C4-2B (cell line): ENCODE results near the gene DPEP2.
A peak's percentile ranks its signal among the peaks of the same experiment; 100 is the strongest.
"Not testable (repeated sequence)": the region's sequence is repeated elsewhere in the genome, so short reads cannot be mapped to it uniquely, and the experiment has no call there.

Experiments used
- H3K27ac ChIP-seq: fragments of 450-650 bp; 2 replicates; pipeline ENCODE4 v1.5.1; 2017
- CTCF ChIP-seq: fragments of 450-650 bp; conservative IDR thresholded peaks from 2 replicates; pipeline ENCODE4 v1.5.1; 2017; ENCODE audit warnings: mild to moderate bottlenecking
- ZFX ChIP-seq: fragments of 450-650 bp; IDR thresholded peaks from 2 replicates; pipeline ENCODE4 v1.6.1; 2017

The DPEP2 gene

DNA sequence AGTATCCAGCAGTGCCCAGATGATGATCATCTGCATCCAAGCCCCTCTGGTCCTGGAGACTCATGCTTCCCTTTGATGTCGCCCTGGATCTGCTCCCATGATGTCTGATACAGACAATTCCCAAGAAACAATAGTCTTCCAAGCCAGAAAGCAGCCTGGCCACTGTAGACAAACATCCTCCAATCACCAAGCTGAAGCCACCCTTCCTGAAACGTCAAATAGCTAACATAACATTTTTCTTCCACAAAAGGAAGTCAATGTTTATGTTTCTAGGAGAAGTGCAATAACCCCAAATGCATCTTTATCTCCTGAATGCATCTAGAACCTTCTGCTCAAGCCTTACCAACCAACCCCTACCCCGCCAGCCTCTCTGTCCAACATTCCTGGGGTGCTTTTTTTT, 1.2 kb upstream of the DPEP2 start:
- TF ChIP-seq ZFX (no peak), CTCF (no peak)
- no peak overlapping the region for H3K27ac ChIP-seq

DNA sequence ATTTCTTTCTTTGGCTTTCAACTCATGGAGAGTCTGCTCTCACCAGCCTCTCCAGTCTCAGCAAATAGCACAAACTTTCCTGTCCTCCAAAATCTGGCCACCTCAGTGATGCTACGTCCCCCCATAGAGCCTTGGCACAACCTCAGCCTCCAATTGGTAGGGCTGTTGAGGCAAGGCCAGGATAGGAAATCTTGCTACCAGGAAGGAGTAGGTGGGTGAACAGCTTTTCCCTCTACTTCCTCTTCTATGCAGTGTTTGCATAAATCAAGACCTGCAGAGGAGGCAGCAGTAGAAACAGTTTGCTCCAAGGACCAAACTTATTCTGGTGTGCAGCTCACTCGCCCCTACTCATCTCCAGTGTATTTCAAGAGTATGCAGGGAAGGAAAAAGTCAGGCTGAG, 701 bp upstream of the DPEP2 start:
- H3K27ac ChIP-seq = no peak overlapping the region

GRCh38 chr16:67998231-67998778, 979 bp downstream of the DPEP2 start:
- not testable (repeated sequence) for H3K27ac ChIP-seq

More for the DNA sequence above, 701 bp upstream of the DPEP2 start:
- TF ChIP-seq ZFX = no peak
- TF ChIP-seq CTCF = no peak

- no peak for TF ChIP-seq ZFX
- no peak for TF ChIP-seq CTCF
- no peak overlapping the region for H3K27ac ChIP-seq
These were observed 2.6 kb downstream of the DPEP2 start for GRCh38 chr16:67996666-67997065.

GRCh38 chr16:67995423-67995822, 3.9 kb downstream of the DPEP2 start:
- H3K27ac ChIP-seq = no peak overlapping the region
- TF ChIP-seq ZFX (no peak), CTCF (no peak)

- H3K27ac ChIP-seq = not testable (repeated sequence)
These were observed 5.3 kb downstream of the DPEP2 start for GRCh38 chr16:67994040-67994408.

- no peak overlapping the region for H3K27ac ChIP-seq
- TF ChIP-seq ZFX = no peak
- peak; percentile 98 for TF ChIP-seq CTCF
These were observed 5.9 kb downstream of the DPEP2 start for GRCh38 chr16:67993207-67994039.

- H3K27ac ChIP-seq = no peak overlapping the region
- no peak for TF ChIP-seq ZFX
- TF ChIP-seq CTCF = no peak
These were observed 6.5 kb downstream of the DPEP2 start for GRCh38 chr16:67992661-67993206.
